Astrocyte of the spinal cord (primary cell): ENCODE results near the gene MAGEL2.
A peak's percentile ranks its signal among the peaks of the same experiment; 100 is the strongest.

Source experiments
- DNase-seq: peaks from one replicate; pipeline ENCODE4 v3.0.0; 2011; ENCODE audit warnings: low read depth, low spot score
- H3K4me3 ChIP-seq: 2 replicates; pipeline ENCODE4 v1.5.1; 2011; ENCODE audit warnings: low read depth, mild to moderate bottlenecking, low read length, moderate library complexity
- CTCF ChIP-seq: IDR thresholded peaks from 2 replicates; pipeline ENCODE4 v1.5.1; 2012; ENCODE audit warnings: low read depth, mild to moderate bottlenecking, low read length, inconsistent platforms
- in situ Hi-C: cut with HindIII; loops from 2 replicates; pipeline ENCODE4 v1.10.0; 2017; ENCODE audit warnings: low sequenced_read_pairs

The MAGEL2 gene

GRCh38 chr15:23646165-23647000 is 1.3 kb downstream of the MAGEL2 start:
- no peak for DNase-seq
- no peak for TF ChIP-seq CTCF
- in situ Hi-C loops, result no loop called here
- H3K4me3 ChIP-seq, result no peak overlapping the region

- no peak overlapping the region for H3K4me3 ChIP-seq
- no peak for DNase-seq
- TF ChIP-seq CTCF, result no peak
- in situ Hi-C loops, result no loop called here
Observed at GRCh38 chr15:23645371-23646164, 2.1 kb downstream of the MAGEL2 start.

GRCh38 chr15:23644829-23645228 is 2.8 kb downstream of the MAGEL2 start:
- no peak overlapping the region for H3K4me3 ChIP-seq
- no peak for TF ChIP-seq CTCF
- in situ Hi-C loops, result no loop called here
- no peak for DNase-seq

- in situ Hi-C loops, result no loop called here
- H3K4me3 ChIP-seq, result no peak overlapping the region
- TF ChIP-seq CTCF, result peak; percentile 69
- DNase-seq, result peak; percentile 39
Observed at GRCh38 chr15:23642413-23643044, 5.1 kb downstream of the MAGEL2 start.

- no peak overlapping the region for H3K4me3 ChIP-seq
- DNase-seq, result no peak
- TF ChIP-seq CTCF, result no peak
- in situ Hi-C loops, result no loop called here
Observed at GRCh38 chr15:23634181-23634580, 13.5 kb downstream of the MAGEL2 start.

- peak; percentile 48 for TF ChIP-seq CTCF
- no peak for DNase-seq
- no peak overlapping the region for H3K4me3 ChIP-seq
- in situ Hi-C loops, result no loop called here
Observed at GRCh38 chr15:23629234-23629805, 18.3 kb downstream of the MAGEL2 start.
